ENCODE results near the gene RPS16. TPM values are rescaled to one million over a fixed set of nuclear protein-coding genes. Genes with fewer than 3 reads are reported as not detected.

The RPS16 gene
- total and polyA plus RNA-seq, 2 of the 13 experiments (the other 11 are each of a cell fraction or from before 2014, with no cell fraction given): 488 to 2,583 TPM

DNA sequence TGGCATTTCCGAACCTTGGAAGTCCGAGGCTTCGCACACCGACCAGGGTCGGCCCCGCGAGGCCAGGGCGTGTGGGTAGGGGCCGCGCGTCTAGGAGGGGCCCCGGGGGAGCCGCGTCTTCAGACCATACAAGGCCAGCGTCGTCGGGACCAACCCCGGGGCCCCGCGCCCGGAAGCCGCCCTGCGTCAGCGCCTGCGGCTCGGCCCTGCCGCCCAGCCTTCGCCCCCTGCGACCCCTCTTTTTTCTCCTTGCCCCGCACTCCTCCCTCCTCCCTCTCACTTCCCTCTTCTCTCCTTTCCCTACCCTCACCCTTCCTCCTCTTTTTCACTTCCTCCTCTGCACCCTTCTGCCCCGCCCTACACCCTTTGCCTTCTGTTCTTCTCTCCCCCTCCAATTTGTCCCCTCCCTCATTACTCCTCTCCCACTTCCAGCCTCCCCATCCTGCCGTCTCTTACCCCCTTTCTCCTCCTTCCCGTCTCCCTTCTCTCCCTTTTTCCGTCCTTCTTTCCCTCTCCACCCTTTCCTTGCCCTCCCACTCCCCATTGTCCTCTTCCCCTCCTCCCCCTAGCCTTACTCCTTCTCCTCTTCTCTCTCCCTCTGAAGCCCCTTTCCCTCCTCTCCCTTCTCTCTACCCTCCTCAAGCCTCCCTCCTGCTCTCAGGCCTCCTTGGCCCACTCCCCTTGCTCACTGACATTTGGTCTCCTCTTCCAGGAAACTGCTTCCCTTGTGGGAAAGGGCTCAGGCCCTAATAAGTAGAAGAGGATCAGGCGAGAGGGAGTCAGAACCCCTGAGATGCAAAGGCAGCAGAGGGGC lies 25.5 kb downstream of the RPS16 start (continued):
- no peak for TF ChIP-seq ZNF569 (CRISPR knock-in tag; IDR thresholded peaks at IDR 0.05; ENCODE audit: borderline replicate concordance)
- TF ChIP-seq TSC22D2 (CRISPR knock-in tag; IDR thresholded peaks at IDR 0.05; ENCODE audit: borderline replicate concordance): 0 out of 2 replicates have a peak, but pooled peaks have one; percentile 21
- TF ChIP-seq, protein P1, sequence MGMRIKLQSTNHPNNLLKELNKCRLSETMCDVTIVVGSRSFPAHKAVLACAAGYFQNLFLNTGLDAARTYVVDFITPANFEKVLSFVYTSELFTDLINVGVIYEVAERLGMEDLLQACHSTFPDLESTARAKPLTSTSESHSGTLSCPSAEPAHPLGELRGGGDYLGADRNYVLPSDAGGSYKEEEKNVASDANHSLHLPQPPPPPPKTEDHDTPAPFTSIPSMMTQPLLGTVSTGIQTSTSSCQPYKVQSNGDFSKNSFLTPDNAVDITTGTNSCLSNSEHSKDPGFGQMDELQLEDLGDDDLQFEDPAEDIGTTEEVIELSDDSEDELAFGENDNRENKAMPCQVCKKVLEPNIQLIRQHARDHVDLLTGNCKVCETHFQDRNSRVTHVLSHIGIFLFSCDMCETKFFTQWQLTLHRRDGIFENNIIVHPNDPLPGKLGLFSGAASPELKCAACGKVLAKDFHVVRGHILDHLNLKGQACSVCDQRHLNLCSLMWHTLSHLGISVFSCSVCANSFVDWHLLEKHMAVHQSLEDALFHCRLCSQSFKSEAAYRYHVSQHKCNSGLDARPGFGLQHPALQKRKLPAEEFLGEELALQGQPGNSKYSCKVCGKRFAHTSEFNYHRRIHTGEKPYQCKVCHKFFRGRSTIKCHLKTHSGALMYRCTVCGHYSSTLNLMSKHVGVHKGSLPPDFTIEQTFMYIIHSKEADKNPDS (CRISPR knock-in tag; IDR thresholded peaks at IDR 0.05): no peak
- no peak for TF ChIP-seq ZNF331 (CRISPR knock-in tag; IDR thresholded peaks at IDR 0.05)
- no peak for TF ChIP-seq ZNF720 (CRISPR knock-in tag; IDR thresholded peaks at IDR 0.05)
- TF ChIP-seq, protein P2, sequence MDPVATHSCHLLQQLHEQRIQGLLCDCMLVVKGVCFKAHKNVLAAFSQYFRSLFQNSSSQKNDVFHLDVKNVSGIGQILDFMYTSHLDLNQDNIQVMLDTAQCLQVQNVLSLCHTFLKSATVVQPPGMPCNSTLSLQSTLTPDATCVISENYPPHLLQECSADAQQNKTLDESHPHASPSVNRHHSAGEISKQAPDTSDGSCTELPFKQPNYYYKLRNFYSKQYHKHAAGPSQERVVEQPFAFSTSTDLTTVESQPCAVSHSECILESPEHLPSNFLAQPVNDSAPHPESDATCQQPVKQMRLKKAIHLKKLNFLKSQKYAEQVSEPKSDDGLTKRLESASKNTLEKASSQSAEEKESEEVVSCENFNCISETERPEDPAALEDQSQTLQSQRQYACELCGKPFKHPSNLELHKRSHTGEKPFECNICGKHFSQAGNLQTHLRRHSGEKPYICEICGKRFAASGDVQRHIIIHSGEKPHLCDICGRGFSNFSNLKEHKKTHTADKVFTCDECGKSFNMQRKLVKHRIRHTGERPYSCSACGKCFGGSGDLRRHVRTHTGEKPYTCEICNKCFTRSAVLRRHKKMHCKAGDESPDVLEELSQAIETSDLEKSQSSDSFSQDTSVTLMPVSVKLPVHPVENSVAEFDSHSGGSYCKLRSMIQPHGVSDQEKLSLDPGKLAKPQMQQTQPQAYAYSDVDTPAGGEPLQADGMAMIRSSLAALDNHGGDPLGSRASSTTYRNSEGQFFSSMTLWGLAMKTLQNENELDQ (CRISPR knock-in tag; IDR thresholded peaks at IDR 0.05; ENCODE audit: borderline replicate concordance): no peak
- TF ChIP-seq, protein P3, sequence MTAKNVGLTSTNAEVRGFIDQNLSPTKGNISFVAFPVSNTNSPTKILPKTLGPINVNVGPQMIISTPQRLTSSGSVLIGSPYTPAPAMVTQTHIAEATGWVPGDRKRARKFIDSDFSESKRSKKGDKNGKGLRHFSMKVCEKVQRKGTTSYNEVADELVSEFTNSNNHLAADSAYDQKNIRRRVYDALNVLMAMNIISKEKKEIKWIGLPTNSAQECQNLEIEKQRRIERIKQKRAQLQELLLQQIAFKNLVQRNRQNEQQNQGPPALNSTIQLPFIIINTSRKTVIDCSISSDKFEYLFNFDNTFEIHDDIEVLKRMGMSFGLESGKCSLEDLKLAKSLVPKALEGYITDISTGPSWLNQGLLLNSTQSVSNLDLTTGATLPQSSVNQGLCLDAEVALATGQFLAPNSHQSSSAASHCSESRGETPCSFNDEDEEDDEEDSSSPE (CRISPR knock-in tag; IDR thresholded peaks at IDR 0.05): no peak; the same call in 1 of the 2 replicates
- no peak for TF ChIP-seq EEA1 (CRISPR knock-in tag; IDR thresholded peaks at IDR 0.05; ENCODE audit: borderline replicate concordance)
- TF ChIP-seq SP1 (IDR thresholded peaks at IDR 0.05): no peak
- no peak for TF ChIP-seq SP1 (CRISPR knock-in tag; IDR thresholded peaks at IDR 0.05)
- no peak for TF ChIP-seq ZKSCAN1 (IDR thresholded peaks at IDR 0.05; ENCODE audit: low read length)
- TF ChIP-seq ZNF644 (CRISPR knock-in tag; IDR thresholded peaks at IDR 0.05; ENCODE audit: low read depth): no peak
- TF ChIP-seq IRF9 (CRISPR knock-in tag; IDR thresholded peaks at IDR 0.05; ENCODE audit: borderline replicate concordance): no peak
- TF ChIP-seq DPF2 (CRISPR knock-in tag; IDR thresholded peaks at IDR 0.05; ENCODE audit: borderline replicate concordance, low read depth): no peak
- TF ChIP-seq ATM (IDR thresholded peaks at IDR 0.05; ENCODE audit: borderline replicate concordance): no peak
- no peak for TF ChIP-seq NFE2L2 (IDR thresholded peaks at IDR 0.05; ENCODE audit: low read length)
- TF ChIP-seq ZNF674 (CRISPR knock-in tag; IDR thresholded peaks at IDR 0.05; ENCODE audit: low read depth): no peak
- TF ChIP-seq MBNL3 (CRISPR knock-in tag; conservative IDR thresholded peaks at IDR 0.05): no peak
- TF ChIP-seq ZNF780A (CRISPR knock-in tag; IDR thresholded peaks at IDR 0.05): no peak
- TF ChIP-seq ZNF264 (CRISPR knock-in tag; IDR thresholded peaks at IDR 0.05): no peak
- TF ChIP-seq ZNF790 (CRISPR knock-in tag; IDR thresholded peaks at IDR 0.05; ENCODE audit: borderline replicate concordance): peak; percentile 80; the same call in 1 of the 2 replicates
- no peak for TF ChIP-seq TP53 (CRISPR knock-in tag; conservative IDR thresholded peaks at IDR 0.05)
- TF ChIP-seq, protein P4, sequence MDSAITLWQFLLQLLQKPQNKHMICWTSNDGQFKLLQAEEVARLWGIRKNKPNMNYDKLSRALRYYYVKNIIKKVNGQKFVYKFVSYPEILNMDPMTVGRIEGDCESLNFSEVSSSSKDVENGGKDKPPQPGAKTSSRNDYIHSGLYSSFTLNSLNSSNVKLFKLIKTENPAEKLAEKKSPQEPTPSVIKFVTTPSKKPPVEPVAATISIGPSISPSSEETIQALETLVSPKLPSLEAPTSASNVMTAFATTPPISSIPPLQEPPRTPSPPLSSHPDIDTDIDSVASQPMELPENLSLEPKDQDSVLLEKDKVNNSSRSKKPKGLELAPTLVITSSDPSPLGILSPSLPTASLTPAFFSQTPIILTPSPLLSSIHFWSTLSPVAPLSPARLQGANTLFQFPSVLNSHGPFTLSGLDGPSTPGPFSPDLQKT (CRISPR knock-in tag; IDR thresholded peaks at IDR 0.05; ENCODE audit: borderline replicate concordance): no peak

All from HepG2 (cell line).